ENCODE results near the gene PLPP7.

GRCh38 chr9:131279196-131279862 is 10.2 kb upstream of the PLPP7 start:
- TF ChIP-seq CTCF (IDR thresholded peaks at IDR 0.05; ENCODE audit: low read depth, low read length), result no peak
- TF ChIP-seq, protein P1, sequence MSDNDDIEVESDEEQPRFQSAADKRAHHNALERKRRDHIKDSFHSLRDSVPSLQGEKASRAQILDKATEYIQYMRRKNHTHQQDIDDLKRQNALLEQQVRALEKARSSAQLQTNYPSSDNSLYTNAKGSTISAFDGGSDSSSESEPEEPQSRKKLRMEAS (IDR thresholded peaks at IDR 0.05; ENCODE audit: low read depth, low read length), result no peak
